CD4-positive, alpha-beta T cell treated with Interleukin-6 at 100 ng/mL for 8 hours (primary cell): ENCODE data around the gene SLC6A7.

Source experiments
- DNase-seq: peaks from one replicate; pipeline ENCODE4 v3.0.0-alpha.2; 2020; ENCODE audit warnings: mixed read lengths, low spot score

Gene SLC6A7

DNA sequence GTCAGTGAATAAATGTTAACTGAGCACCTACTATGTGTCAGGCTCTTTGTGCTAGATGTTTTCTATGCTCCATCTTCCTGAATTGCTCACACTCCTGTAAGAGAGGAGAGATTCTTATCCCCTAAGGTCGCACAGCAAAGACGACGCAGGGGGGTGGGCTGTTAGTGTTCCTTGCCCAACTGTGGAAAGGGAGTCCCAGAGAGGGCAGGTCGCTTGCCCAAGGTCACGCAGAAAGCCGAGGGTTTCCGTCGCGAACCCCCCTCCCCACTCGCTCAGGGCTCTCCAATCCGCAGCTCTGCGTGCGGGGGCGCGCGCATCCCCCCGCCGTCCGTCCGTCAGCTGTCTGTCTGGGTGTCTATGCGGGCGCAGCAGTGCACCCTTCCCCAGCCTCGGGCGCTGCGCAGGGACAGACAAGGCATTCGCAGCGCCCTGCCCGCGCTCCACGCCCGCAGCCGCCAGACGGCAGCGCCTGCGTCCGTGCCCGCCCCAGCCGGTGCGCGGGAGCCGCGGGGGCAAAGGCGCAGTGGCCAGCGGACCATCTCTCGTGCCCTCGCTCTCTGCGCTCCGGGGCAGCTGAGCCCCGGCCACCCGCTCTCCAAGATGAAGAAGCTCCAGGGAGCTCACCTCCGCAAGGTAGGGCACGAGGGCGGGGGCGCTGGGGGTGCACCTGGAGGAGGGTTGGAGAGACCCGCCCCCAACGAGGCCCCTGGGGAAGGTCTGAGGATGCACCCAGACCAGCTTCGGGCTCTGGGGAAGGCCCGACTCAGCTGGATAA, at the start of gene SLC6A7:
Gene SLC6A7, plus strand, starts transcription at position 335 of the 775 bp plus-strand sequence. Its CDS starts 266 bp downstream, at position 601.
- DNase-seq = no peak

DNA sequence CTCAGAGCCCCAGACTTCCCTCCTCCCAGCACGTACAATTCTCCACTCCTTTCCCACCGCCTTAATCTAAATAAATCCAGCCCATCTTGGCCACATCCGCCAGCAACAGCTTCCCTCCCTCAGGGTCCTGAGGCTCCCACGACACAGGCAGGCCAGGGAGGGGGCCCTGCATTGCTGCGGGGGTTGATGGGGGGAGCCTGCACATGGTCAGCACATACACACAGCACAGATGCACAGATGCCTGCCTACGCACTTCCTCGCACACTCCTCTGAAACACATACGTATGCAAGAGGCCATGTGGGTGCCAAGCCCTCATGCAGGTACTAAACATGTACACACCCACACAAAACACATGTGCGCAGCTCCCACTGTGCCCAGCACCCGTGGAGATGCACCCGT, 49.0 kb upstream of the SLC6A7 start:
- no peak for DNase-seq

- DNase-seq = no peak
Observed at GRCh38 chr5:150141544-150142184, 48.2 kb upstream of the SLC6A7 start.

- no peak for DNase-seq
Observed at GRCh38 chr5:150142185-150142958, 47.5 kb upstream of the SLC6A7 start.

- no peak for DNase-seq
Observed at GRCh38 chr5:150142959-150143349, 46.9 kb upstream of the SLC6A7 start.

DNA sequence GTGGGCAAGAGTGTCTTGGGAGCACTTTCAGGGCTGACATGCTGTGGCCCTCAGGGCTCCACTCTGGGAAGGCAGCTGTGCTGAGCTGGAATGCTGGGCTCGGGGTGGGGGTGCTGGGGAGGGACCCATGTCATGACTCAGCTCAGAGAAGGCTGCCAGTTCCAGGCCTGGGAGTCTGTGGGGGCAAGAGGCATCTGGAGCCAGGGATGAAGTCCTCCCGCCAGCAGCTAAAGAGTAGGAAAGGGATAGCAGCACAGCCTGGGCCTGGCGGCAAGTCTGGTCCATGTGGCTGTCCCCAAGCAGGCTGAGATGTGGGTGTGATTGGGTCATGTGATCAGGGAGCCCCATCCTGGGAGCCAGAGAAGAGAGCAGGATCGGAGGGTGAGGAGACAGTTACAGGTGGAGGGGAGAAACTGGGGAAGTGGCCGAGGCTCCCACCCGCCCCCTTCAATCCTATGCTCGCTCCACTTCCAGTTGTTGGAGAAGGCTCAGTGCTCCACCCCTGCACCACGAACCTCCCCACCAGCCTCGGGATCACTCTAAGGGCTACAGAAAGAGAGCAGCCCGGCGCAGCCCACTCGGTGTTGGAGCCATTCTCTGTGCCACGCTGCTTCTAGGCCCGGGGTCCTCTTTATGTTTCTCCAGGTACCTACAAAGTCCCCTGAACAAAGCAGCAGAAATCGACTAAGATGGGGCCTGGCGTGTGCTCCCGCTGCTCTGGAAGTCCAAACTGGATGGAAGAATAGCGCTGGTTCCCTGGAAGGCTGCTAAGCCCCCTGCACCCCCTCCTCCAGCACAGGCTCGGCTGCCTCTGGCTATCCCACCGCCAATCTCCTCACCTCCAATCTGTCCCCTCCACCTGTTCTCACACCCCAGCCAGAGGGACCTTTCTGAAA, 46.3 kb upstream of the SLC6A7 start:
- DNase-seq = no peak

- DNase-seq = no peak
Observed at GRCh38 chr5:150144246-150144801, 45.5 kb upstream of the SLC6A7 start.

GRCh38 chr5:150144879-150145278, 45.0 kb upstream of the SLC6A7 start:
- no peak for DNase-seq

DNA sequence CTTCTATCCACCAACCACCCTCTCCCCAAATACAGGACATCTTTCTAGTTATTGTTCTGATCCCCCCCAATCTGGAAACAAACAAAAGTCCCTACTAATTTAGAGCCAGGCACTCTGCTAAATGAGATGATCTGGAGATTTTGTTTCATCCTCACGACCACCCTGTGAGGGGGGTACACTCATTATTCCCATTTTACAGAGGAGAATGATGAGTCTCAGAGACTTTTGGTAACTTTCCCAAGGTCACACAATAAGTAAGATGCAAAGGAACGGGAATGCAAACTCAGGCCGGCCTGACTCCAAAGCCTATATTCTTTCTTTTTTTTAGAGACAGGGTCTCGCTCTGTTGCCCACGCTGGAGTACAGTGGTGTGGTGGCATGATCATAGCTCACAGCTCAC, 43.6 kb upstream of the SLC6A7 start:
- DNase-seq = no peak

GRCh38 chr5:150146862-150147601, 42.8 kb upstream of the SLC6A7 start:
- no peak for DNase-seq

- no peak for DNase-seq
Observed at GRCh38 chr5:150147670-150148069, 42.2 kb upstream of the SLC6A7 start.

DNA sequence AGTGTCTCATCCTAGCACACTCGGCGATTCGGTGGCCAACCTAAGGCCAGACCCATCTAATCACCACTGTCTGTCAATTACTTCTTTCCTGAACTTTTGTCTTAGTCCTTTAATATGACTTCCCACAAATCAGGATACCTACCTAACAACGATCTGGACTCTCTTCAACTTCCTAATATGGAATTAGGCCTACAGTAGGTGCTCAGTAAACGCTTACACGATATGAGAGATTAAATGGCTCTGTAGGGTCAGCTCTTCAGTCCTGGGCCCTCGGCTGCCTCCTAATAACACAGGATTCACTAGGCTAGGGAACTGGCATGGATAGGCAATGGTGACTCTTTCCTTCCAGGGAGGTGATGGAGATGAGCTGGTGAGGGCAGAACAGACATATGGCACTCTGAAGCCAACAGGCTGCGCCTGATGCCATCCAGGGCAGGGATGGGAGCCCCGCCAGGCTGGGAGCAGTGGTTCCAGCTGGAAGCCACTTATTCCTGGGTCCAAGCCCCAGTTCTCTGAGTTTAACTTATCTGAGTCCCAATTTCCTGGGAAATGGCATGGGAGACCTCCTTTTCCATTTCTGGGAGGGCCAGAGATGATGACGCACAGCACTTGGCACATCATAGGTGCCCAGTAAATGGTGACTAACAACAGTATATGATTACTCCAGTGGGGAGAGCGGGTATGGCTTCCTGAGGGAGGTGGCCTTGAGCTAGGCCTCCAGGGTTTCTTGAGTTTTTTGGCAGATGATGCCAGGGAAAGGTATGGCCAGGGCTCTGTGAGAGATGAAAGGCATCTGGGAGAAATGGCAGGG, 41.5 kb upstream of the SLC6A7 start:
- no peak for DNase-seq

DNA sequence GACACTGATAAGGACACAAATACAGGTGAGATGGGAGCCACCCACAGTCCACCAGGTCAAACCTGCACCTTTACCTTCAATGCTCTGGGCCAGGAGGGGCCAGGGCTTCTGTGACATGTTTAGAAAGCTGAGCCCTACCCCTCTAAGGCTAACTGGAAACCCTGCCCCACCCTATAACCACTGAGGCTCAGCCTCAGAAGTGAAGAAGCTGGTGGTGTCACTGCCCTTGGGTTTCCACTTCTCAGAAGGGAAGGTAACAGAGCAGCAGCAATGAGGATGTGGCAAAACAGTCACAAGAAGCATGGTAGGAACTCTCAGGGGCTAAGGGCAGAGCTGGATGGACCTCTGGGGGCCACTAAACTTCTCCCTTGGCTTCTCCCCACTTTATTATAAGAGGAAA, 40.2 kb upstream of the SLC6A7 start:
- DNase-seq = no peak

- no peak for DNase-seq
Observed at GRCh38 chr5:150152636-150153462, 37.0 kb upstream of the SLC6A7 start.

DNA sequence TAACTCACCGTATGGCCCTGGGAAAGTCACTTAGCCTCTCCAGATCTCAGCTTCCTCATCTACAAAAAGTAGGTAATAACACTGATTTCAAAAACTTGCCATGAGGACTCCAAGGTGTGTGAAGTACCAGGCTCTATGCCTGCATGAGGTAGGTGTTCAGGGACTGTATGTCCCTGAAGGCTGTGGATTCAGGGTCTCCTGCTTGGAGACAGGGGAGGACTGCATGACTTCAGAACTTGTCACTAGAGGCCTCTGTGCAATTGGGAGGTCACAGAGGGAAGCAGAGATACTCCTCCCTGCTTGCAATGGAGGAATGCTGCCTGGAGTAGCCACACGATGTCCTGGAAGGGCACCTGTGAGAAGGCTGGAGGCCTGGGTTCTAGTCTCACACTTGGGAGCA, 36.4 kb upstream of the SLC6A7 start:
- no peak for DNase-seq

- no peak for DNase-seq
Observed at GRCh38 chr5:150153957-150154617, 35.8 kb upstream of the SLC6A7 start.

DNA sequence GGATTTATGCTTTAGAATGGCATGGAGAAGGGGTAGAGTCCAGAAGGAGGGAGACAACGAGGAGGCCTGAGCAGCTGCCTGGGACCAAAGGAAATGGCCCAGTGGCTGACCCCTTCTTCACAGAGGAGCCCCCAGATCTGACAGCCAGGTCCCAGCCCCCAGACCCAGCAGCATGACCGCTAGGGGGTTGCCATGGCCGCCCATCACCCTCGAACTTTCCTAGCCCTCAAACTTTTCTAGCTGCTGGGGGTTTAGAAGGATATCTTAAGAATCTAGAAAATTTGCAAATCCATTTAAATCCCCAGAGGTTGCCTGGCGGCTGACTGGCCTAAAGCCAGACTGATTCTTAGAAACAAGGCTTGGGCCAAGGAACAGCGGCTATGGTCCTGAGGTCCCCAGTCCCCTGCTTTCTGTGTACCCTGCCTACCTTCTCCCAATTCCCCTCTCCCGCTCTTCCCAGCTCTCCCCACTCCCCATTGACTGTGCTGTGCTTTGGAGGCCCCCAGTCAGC, 35.2 kb upstream of the SLC6A7 start:
- no peak for DNase-seq
